Trophoblast cell (in vitro differentiated cells and primary cell): Measurements from ENCODE around the gene ZSWIM7.
A peak's percentile ranks its signal among the peaks of the same experiment; 100 is the strongest.

Experiments
- DNase-seq, 2 donors: peaks; one replicate each; pipeline ENCODE4 v3.0.0-alpha.2; 2016
- H2AFZ ChIP-seq: 2 replicates; pipeline ENCODE4 v1.6.1; 2013; ENCODE audit warnings: low read length, moderate library complexity, mild to moderate bottlenecking; ENCODE audit not compliant: insufficient read depth, poor library complexity
- H2AK5ac ChIP-seq: 2 replicates; pipeline ENCODE4 v1.6.1; 2013; ENCODE audit warnings: mild to moderate bottlenecking, low read length
- H2BK120ac ChIP-seq: 2 replicates; pipeline ENCODE4 v1.6.1; 2013; ENCODE audit warnings: low read length, mild to moderate bottlenecking, moderate library complexity; ENCODE audit not compliant: insufficient read depth, poor library complexity
- H2BK12ac ChIP-seq: 2 replicates; pipeline ENCODE4 v1.6.1; 2013; ENCODE audit warnings: mild to moderate bottlenecking, low read length, moderate library complexity
- H2BK5ac ChIP-seq: 2 replicates; pipeline ENCODE4 v1.6.1; 2013; ENCODE audit warnings: low read length, low read depth, moderate library complexity, mild to moderate bottlenecking; ENCODE audit not compliant: poor library complexity
- H3K14ac ChIP-seq: 2 replicates; pipeline ENCODE4 v1.6.1; 2013; ENCODE audit warnings: mild to moderate bottlenecking, low read length
- H3K18ac ChIP-seq: 2 replicates; pipeline ENCODE4 v1.6.1; 2013; ENCODE audit warnings: mild to moderate bottlenecking, low read length
- H3K23ac ChIP-seq: 2 replicates; pipeline ENCODE4 v1.6.1; 2013; ENCODE audit warnings: low read length
- H3K27ac ChIP-seq: 2 replicates; pipeline ENCODE4 v1.5.1; 2013; ENCODE audit warnings: low read depth, mild to moderate bottlenecking, inconsistent platforms, low read length, moderate library complexity
- H3K27me3 ChIP-seq: 2 replicates; pipeline ENCODE4 v1.6.1; 2013; ENCODE audit warnings: inconsistent platforms, mild to moderate bottlenecking, low read length, moderate library complexity; ENCODE audit not compliant: insufficient read depth
- H3K36me3 ChIP-seq, 2 experiments: 1 replicate in 1 of 2; 2 replicates in 1 of 2; pipeline ENCODE4 v1.6.1; 2013; ENCODE audit warnings: low read length in 2 of 2, mild to moderate bottlenecking in 2 of 2, moderate library complexity in 1 of 2; ENCODE audit not compliant: insufficient read depth in 2 of 2, control insufficient read depth in 1 of 2
- H3K4ac ChIP-seq: 2 replicates; pipeline ENCODE4 v1.6.1; 2013; ENCODE audit warnings: low read depth, mild to moderate bottlenecking, low read length, moderate library complexity
- H3K4me1 ChIP-seq, 2 experiments: 1 replicate in 1 of 2; 2 replicates in 1 of 2; pipeline ENCODE4 v1.6.1; 2013; ENCODE audit warnings: low read length in 2 of 2, mild to moderate bottlenecking in 2 of 2, moderate library complexity in 1 of 2; ENCODE audit not compliant: insufficient read depth in 2 of 2, control insufficient read depth in 1 of 2
- H3K4me2 ChIP-seq: 2 replicates; pipeline ENCODE4 v1.6.1; 2013; ENCODE audit warnings: inconsistent platforms, mild to moderate bottlenecking, low read length, moderate library complexity
- H3K4me3 ChIP-seq: 2 replicates; pipeline ENCODE4 v1.5.1; 2013; ENCODE audit warnings: mild to moderate bottlenecking, low read depth, low read length, inconsistent platforms
- H3K79me1 ChIP-seq: one replicate; pipeline ENCODE4 v1.6.1; 2013; ENCODE audit warnings: low read length
- H3K79me2 ChIP-seq: 2 replicates; pipeline ENCODE4 v1.6.1; 2013; ENCODE audit warnings: low read length, mild to moderate bottlenecking; ENCODE audit not compliant: control insufficient read depth, insufficient read depth, poor library complexity
- H3K9ac ChIP-seq: 2 replicates; pipeline ENCODE4 v1.6.1; 2013; ENCODE audit warnings: mild to moderate bottlenecking, low read length
- H3K9me3 ChIP-seq: 2 replicates; pipeline ENCODE4 v1.6.1; 2013; ENCODE audit warnings: low read depth, mild to moderate bottlenecking, control low read depth, inconsistent platforms, low read length; ENCODE audit not compliant: insufficient read depth
- H4K12ac ChIP-seq: 2 replicates; pipeline ENCODE4 v1.6.1; 2013; ENCODE audit warnings: low read depth, mild to moderate bottlenecking, low read length, moderate library complexity
- H4K8ac ChIP-seq: 2 replicates; pipeline ENCODE4 v1.6.1; 2013; ENCODE audit warnings: low read depth, mild to moderate bottlenecking, low read length, moderate library complexity
- H4K91ac ChIP-seq: one replicate; pipeline ENCODE4 v1.6.1; 2013; ENCODE audit warnings: low read depth, mild to moderate bottlenecking, low read length, moderate library complexity
- WGBS: extraction: QIAGEN DNeasy Blood & Tissue Kit; methylation state at CpG from one replicate; pipeline ENCODE4 v1.1.7; 2013; ENCODE audit warnings: missing lambda C conversion rate; ENCODE audit not compliant: insufficient read length, insufficient coverage; ENCODE audit errors: extremely low coverage; 5-methylcytosine and 5-hydroxymethylcytosine counted together

The ZSWIM7 gene

DNA sequence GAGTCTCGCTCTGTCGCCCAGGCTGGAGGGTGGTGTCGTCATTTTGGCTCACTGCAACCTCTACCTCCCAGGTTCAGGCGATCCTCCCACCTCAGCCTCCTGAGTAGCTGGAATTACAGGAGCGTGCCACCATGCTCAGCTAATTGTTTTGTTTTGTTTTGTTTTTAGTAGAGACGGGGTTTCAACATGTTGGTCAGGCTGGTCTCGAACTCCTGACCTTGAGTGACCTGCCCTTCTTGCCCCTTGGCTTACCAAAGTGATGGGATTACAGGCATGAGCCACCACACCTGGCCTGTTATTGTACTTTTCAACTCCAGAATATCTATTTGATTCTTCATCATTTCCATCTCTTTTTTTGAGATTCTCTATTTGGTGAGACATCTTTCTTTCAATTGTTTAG lies 63.6 kb downstream of the ZSWIM7 start:
- no CpG with 5 or more reads among the region's 7 CpGs for WGBS
- Histone ChIP-seq H3K4me2 (no peak overlapping the region), H3K4me3 (no peak overlapping the region), H2BK120ac (no peak overlapping the region), H3K9ac (no peak overlapping the region), H2AFZ (no peak overlapping the region), H4K91ac (no peak overlapping the region), H2AK5ac (no peak overlapping the region), H3K79me1 (no peaks in the 10 kb centered on the region), H3K14ac (no peak overlapping the region), H3K18ac (no peak overlapping the region), H3K36me3 (no peaks in the 10 kb centered on the region), H4K8ac (no peak overlapping the region), H2BK5ac (no peak overlapping the region), H3K4ac (no peak overlapping the region), H3K23ac (no peak overlapping the region), H3K4me1 (peaks cover 2% of the 10 kb centered on the region in 2 experiments), H4K12ac (no peak overlapping the region), H3K27me3 (no peaks in the 10 kb centered on the region), H3K79me2 (no peaks in the 10 kb centered on the region), H3K9me3 (no peaks in the 10 kb centered on the region), H2BK12ac (no peak overlapping the region), H3K27ac (no peak overlapping the region)
- peak; percentile 64 to 78 for DNase-seq

DNA sequence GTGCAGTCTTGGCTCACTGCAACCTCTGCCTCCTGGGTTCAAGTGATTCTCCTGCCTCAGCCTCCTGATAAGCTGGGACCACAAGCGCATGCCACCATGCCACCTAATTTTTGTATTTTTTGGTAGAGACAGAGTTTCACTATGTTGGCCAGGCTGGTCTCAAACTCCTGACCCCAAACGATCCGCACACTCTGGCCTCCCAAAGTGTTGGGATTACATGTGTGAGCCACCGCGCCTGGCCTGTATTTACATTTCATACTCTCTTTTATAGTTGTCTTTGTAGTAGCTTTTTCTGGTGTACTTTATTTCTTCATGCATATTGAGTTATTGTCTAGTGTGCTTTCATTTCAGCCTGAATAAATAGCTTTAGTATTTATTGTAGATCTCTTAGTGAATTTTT lies 64.6 kb downstream of the ZSWIM7 start:
- H3K36me3 ChIP-seq, result no peaks in the 10 kb centered on the region
- no peak overlapping the region for H3K18ac ChIP-seq
- H3K79me1 ChIP-seq, result no peaks in the 10 kb centered on the region
- no peak overlapping the region for H3K23ac ChIP-seq
- H3K4me2 ChIP-seq, result no peak overlapping the region
- no peak overlapping the region for H4K91ac ChIP-seq
- H3K4me3 ChIP-seq, result no peak overlapping the region
- H3K27ac ChIP-seq, result no peak overlapping the region
- peaks cover 2% of the 10 kb centered on the region in 2 experiments for H3K4me1 ChIP-seq
- no peak overlapping the region for H2BK5ac ChIP-seq
- H3K14ac ChIP-seq, result no peak overlapping the region
- H2AFZ ChIP-seq, result no peak overlapping the region
- no peak overlapping the region for H2AK5ac ChIP-seq
- no peak overlapping the region for H3K4ac ChIP-seq
- no peaks in the 10 kb centered on the region for H3K79me2 ChIP-seq
- H3K9me3 ChIP-seq, result no peaks in the 10 kb centered on the region
- DNase-seq, result no peak
- H4K8ac ChIP-seq, result no peak overlapping the region
- H2BK120ac ChIP-seq, result no peak overlapping the region
- H3K27me3 ChIP-seq, result no peaks in the 10 kb centered on the region
- WGBS, result no CpG with 5 or more reads among the region's 5 CpGs
- H3K9ac ChIP-seq, result no peak overlapping the region
- H4K12ac ChIP-seq, result no peak overlapping the region
- H2BK12ac ChIP-seq, result peak overlapping the region; percentile 67

DNA sequence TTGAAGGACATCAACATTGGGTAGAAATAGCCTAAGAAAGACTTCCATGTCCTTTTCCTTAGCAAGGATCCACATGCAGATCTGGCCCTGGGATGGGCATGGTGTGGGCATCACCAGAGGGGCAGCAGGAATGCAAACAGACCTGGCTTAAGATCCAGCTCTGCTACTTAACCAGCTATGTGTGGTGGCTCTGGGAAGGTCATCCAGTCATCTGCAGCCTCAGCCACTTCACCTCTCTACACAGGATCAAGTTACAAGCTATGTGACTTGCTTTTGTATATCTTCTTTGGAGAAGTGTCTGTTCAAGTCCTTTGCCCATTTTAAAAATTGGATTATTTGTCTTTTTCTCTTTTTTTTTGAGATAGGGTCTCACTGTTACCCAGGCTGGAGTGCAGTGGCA lies 68.1 kb downstream of the ZSWIM7 start:
- Histone ChIP-seq H4K8ac (no peak overlapping the region), H4K12ac (no peak overlapping the region), H3K79me2 (no peaks in the 10 kb centered on the region), H3K9me3 (peaks cover 2% of the 10 kb centered on the region), H3K4me1 (peaks cover 6 to 7% of the 10 kb centered on the region in 2 experiments), H2AK5ac (no peak overlapping the region), H3K27me3 (no peaks in the 10 kb centered on the region), H3K23ac (no peak overlapping the region), H2BK12ac (no peak overlapping the region), H3K4me3 (no peak overlapping the region), H3K4ac (no peak overlapping the region), H3K4me2 (no peak overlapping the region), H3K9ac (no peak overlapping the region), H2BK5ac (no peak overlapping the region), H3K14ac (no peak overlapping the region), H3K27ac (no peak overlapping the region), H4K91ac (no peak overlapping the region), H3K18ac (no peak overlapping the region), H3K36me3 (no peaks in the 10 kb centered on the region), H2BK120ac (no peak overlapping the region), H3K79me1 (peaks cover 3% of the 10 kb centered on the region), H2AFZ (no peak overlapping the region)
- no peak for DNase-seq

DNA sequence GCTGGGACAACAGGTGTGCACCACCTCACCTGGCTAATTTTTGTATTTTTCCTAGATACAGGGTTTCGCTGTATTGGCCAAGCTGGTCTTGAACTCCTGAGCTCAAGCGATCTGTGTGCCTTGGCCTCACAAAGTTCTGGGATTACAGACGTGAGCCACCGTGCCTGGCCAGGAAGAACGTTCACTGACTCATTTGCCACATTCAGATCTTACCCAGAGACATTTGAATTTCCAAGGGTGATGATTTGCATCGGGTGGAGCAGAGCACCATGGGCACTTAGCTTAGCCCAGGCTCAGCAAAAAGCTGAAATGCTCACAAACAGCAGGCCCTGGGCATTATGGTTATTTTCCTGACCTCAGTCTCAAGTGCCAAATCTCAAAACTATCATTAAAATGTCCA lies 69.1 kb downstream of the ZSWIM7 start:
- H2AFZ ChIP-seq, result no peak overlapping the region
- H3K4me1 ChIP-seq, result peaks cover 7 to 10% of the 10 kb centered on the region in 2 experiments
- H3K14ac ChIP-seq, result no peak overlapping the region
- no peak overlapping the region for H3K18ac ChIP-seq
- H3K23ac ChIP-seq, result no peak overlapping the region
- H3K9me3 ChIP-seq, result peaks cover 2% of the 10 kb centered on the region
- no CpG with 5 or more reads among the region's 6 CpGs for WGBS
- no peak overlapping the region for H4K91ac ChIP-seq
- H3K9ac ChIP-seq, result no peak overlapping the region
- peak overlapping the region; percentile 39 for H4K8ac ChIP-seq
- no peak overlapping the region for H3K4ac ChIP-seq
- H3K27ac ChIP-seq, result no peak overlapping the region
- no peak for DNase-seq
- no peak overlapping the region for H3K4me3 ChIP-seq
- no peaks in the 10 kb centered on the region for H3K79me2 ChIP-seq
- H2BK120ac ChIP-seq, result peak overlapping the region; percentile 12
- H3K36me3 ChIP-seq, result no peaks in the 10 kb centered on the region
- no peak overlapping the region for H3K4me2 ChIP-seq
- H3K27me3 ChIP-seq, result no peaks in the 10 kb centered on the region
- H2BK5ac ChIP-seq, result no peak overlapping the region
- peaks cover 4% of the 10 kb centered on the region for H3K79me1 ChIP-seq
- peak overlapping the region; percentile 60 for H2BK12ac ChIP-seq
- H2AK5ac ChIP-seq, result no peak overlapping the region
- H4K12ac ChIP-seq, result no peak overlapping the region
